ENCODE measurements around the gene VTI1B.

DNA sequence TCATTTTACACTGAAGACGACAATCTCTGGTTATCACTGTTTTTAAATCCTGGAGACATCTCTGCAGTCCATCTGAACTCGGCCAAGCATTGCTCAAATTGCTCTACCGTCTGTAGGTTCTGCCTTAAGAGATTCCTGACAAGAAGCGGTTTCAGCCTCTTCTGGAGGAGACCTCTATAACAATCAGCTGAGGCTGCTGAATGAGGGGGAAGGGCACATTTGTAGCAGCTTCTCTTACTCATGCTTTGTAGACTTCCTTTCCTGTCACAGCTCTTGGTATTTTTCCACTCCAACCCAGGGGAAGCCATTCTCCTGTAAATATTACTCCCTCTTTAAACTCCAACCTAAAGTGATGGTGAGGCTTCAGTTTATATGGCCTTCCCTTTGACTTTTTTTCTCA, 51.8 kb downstream of the VTI1B start:
- TF ChIP-seq, protein P1, sequence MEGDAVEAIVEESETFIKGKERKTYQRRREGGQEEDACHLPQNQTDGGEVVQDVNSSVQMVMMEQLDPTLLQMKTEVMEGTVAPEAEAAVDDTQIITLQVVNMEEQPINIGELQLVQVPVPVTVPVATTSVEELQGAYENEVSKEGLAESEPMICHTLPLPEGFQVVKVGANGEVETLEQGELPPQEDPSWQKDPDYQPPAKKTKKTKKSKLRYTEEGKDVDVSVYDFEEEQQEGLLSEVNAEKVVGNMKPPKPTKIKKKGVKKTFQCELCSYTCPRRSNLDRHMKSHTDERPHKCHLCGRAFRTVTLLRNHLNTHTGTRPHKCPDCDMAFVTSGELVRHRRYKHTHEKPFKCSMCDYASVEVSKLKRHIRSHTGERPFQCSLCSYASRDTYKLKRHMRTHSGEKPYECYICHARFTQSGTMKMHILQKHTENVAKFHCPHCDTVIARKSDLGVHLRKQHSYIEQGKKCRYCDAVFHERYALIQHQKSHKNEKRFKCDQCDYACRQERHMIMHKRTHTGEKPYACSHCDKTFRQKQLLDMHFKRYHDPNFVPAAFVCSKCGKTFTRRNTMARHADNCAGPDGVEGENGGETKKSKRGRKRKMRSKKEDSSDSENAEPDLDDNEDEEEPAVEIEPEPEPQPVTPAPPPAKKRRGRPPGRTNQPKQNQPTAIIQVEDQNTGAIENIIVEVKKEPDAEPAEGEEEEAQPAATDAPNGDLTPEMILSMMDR (IDR thresholded peaks at IDR 0.05): no peak
- no peak for TF ChIP-seq EZH2 (IDR thresholded peaks at IDR 0.05)
- no peak for TF ChIP-seq EZH2phosphoT487 (IDR thresholded peaks at IDR 0.05)

Data from neural progenitor cell (in vitro differentiated cells).